Measurements from ENCODE around the gene SCT. TPM values are rescaled to one million over a fixed set of nuclear protein-coding genes. Genes with fewer than 3 reads are reported as not detected.

Gene SCT
- total and polyA plus RNA-seq, 2 donors (not counting 1 experiment from before 2014, with no cell fraction given): not detected

- DNase-seq: no peak
These were observed 12.9 kb downstream of the SCT start for GRCh38 chr11:614021-614622.

More at GRCh38 chr11:614021-614622, 12.9 kb downstream of the SCT start:
- Histone ChIP-seq H3K27me3 (replicated peaks in 1 of 4; ENCODE audit: control extremely low read depth in 1 of 4, control insufficient read depth in 3 of 4, insufficient read depth in 4 of 4, low read length in 3 of 4) (no peaks in the 10 kb centered on the region), H3K9me3 (ENCODE audit: control extremely low read depth in 1 of 3, control insufficient read depth in 2 of 3, insufficient read depth in 1 of 3, low read length in 2 of 3) (no peaks in the 10 kb centered on the region), H2AFZ (ENCODE audit: insufficient read depth, low read depth, low read length, poor library complexity, severe bottlenecking) (no peak overlapping the region), H3K9ac (ENCODE audit: low read length) (no peak overlapping the region), H3K4me1 (ENCODE audit: control insufficient read depth in 2 of 2, insufficient read depth in 2 of 2, low read length in 2 of 2) (peaks cover 18 to 35% of the 10 kb centered on the region in 2 donors), H4K20me1 (ENCODE audit: control insufficient read depth, insufficient read depth, low read length, poor library complexity, severe bottlenecking) (peaks cover 60% of the 10 kb centered on the region), H3K4me3 (ENCODE audit: control extremely low read depth in 1 of 5, extremely low read depth in 1 of 5, insufficient read depth in 1 of 5, low read depth in 2 of 5, low read length in 4 of 5) (no peak overlapping the region), H3K4me2 (replicated peaks; ENCODE audit: low read depth, low read length, poor library complexity, severe bottlenecking) (peak overlapping the region; percentile 90), H3K27ac (ENCODE audit: low read length in 2 of 2) (peak overlapping the region in 1 of 2 donors; percentile 59), H3K79me2 (ENCODE audit: control insufficient read depth, insufficient read depth, low read length) (peaks cover 6% of the 10 kb centered on the region), H3K36me3 (replicated peaks in 1 of 2; ENCODE audit: control extremely low read depth in 1 of 2, control insufficient read depth in 1 of 2, extremely low read depth in 1 of 2, insufficient read depth in 2 of 2, low read length in 1 of 2) (peaks cover 0 to 45% of the 10 kb centered on the region in 2 experiments)
- ChIA-PET CTCF (interaction anchor here (1.7 kb wide), 1 partner anchor 59 kb away, joined by 5 read pairs; no protein-coding TSS in a partner anchor), POLR2A (interaction anchor here (0.7 to 2.0 kb wide), 2 partner anchors 38 to 55 kb away, joined by 3 to 8 read pairs; partner anchors contain the start of gene PHRF1)
- ATAC-seq (ENCODE audit: low read depth): no peak
- intact Hi-C loops (cut with micrococcal nuclease): loop anchor here (10.0 kb wide), 1 partner anchor 111 kb away; no protein-coding TSS in a partner anchor
- TF ChIP-seq EZH2 (IDR thresholded peaks at IDR 0.05; ENCODE audit: borderline replicate concordance, insufficient read depth, low read depth, low read length, poor library complexity, severe bottlenecking) (no peak), CTCF (IDR thresholded peaks at IDR 0.05) (no peak)
- H3K4me1 Mint-ChIP-seq: peaks cover 17% of the 10 kb centered on the region
- WGBS (ENCODE audit: insufficient coverage): 93% methylated on average over 10 of the region's 14 CpGs
- peak overlapping the region; percentile 81 for H3K27ac Mint-ChIP-seq
- no peaks in the 10 kb centered on the region for H3K9me3 Mint-ChIP-seq (ENCODE audit: insufficient read depth)
- H3K27me3 Mint-ChIP-seq: no peaks in the 10 kb centered on the region
- peak overlapping the region; percentile 71 for H3K4me3 Mint-ChIP-seq

All from B cell (primary cell).